SK-MEL-5 (cell line): ENCODE data around the gene CD81. TPM values are rescaled to one million over a fixed set of nuclear protein-coding genes. Genes with fewer than 3 reads are reported as not detected.

Source experiments
- DNase-seq: peaks from one replicate; pipeline ENCODE4 v3.0.0-alpha.2; 2016; ENCODE audit warnings: low read depth, low spot score
- in situ Hi-C: cut with HindIII; loops from 2 replicates; pipeline ENCODE4 v1.10.0; 2016; ENCODE audit warnings: low sequenced_read_pairs, high pct_unique_total_duplicates, low pct_unique_long_range_greater_than_20kb
- total RNA-seq: library from RNA; depleted of rRNA; stranded (reverse); fragments of >200 nt; shearing (Covaris generic); gene quantifications from 2 replicates; pipeline ENCODE4 v1.2.3, GENCODE V29; 2014

Gene CD81
- total RNA-seq, 1 experiment from 2014 or later: 132 TPM

DNA sequence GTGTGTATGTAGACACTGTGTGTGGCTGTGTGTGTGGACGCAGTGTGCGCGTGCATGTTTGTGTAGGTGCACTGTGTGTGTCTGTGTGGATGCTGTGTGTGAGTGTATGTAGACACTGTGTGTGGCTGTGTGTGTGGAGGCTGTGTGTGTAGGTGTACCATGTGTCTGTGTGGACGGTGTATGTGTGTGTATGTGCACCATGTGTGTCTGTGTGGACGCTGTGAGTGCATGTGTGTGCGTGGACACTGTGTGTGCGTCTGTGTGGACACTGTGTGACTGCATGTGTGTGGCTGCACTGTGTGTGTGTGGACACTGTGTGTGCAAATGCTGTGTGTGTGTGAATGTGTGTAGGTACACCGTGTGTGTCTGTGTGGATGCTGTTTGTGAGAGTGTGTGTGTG lies 56.9 kb downstream of the CD81 start:
- DNase-seq: no peak
- in situ Hi-C loops: no loop called here

DNA sequence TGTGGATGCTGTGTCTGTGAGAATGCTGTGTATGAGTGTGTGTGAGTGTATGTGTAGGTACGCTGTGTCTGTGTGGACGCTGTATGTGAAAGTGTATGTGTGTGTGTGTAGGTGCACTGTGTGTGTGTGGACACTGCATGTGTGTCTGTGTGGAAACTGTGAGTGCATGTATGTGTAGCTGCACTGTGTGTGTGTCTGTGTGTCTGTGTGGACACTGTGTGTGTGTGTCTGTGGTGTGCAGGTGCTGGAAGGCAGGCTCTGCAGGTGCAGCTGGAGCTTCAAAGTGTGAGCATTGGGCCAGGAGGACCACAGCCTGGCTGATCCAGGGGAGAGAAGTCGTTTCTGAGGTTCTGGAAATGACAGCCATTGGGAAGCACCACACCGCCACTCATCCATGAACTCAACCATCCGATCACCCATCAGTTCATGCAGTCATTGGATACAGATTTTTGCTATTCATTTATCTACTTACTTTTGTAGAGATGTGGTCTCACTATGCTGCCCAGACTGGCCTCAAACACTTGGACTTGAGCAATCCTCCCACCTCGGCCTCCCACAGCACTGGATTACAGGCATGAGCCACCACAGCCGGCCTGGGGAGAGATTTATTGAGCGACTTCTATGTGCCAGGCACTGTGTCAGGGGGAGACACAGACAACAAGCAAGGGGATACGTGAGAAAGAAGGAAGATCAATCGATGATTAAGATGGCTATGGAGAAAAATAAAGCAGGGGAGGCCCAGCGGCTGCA lies 57.6 kb downstream of the CD81 start:
- DNase-seq: no peak
- in situ Hi-C loops: no loop called here

DNA sequence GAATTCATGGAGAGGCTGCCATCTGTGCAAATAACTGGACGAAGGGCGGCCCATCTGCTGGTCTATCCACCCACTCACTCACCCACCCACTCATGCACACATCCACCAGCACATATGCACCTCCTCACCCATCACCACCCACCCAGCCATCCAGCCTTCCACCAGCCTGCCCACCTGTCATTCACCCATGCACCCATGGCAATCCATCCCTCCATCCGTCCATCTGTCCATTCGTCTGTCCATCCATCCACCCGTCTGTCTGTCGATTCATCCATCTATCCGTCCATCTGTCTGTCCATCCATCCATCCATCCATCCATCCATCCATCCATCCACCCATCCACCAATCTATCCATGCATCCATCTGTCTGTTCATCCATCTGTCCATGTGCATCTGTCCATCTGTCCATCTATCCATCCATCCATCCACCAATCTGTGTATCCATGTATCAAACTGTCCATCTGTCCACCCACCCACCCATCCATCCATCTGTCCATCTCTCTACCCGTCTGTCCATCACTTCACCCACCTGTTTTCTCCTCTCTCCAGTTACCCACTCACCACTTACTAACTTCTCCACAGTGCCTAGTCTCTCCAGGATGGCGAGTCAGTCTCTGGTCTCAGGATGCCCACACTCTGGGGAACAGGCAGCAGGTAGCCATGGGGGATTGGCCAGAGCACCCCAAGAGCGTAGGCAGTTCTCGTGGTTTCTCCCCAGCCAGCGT lies 58.3 kb downstream of the CD81 start:
- no peak for DNase-seq
- in situ Hi-C loops: no loop called here

DNA sequence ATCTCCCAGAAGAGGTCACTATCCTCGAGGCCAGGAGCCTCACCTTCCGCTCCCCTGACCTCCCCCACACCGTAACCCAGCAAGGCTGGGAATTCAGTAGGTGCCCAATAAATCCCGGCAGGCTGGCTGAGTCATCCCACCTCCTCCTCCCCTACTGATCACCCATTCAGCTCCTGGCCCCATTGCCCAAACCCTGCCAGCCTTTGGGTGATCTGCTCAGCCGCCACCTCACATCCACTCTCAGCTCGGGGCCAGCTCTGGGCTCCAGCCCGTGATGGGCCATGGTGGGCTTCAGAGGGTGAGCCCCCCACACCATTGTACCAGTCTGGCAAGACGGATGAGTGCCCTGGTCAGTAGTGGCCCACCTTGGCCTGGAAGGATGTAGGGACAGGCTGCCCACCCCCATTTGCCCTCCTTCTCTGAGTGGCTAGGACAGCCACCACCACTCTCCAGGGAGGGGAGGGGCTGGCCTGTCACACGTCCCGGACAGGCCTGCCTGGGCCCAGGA lies 59.0 kb downstream of the CD81 start:
- in situ Hi-C loops: no loop called here
- DNase-seq: no peak

DNA sequence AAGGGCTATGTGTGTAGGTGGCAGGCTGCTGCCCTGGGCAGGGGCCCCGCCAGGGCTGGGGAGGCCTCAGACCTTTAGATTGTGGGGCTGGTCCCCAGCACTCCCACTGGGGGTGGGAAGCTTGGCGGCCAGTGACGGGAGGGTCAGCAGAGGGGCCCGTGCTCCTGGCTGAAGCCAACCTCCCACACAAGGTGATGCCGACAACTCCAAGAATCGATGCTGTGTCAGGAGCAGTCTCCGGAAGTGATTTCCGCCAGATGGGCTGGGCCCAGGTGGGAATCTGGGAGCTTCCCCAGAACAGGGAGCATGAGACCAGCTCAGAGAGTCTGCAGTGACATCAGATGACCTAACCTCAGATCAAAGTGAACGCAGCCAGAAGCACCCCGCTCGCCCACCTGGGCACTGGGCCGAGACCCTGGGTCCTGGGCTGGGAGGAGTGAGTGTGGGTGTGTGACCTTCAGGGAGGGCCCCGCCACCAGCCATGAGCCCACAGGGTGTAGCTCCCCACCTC lies 59.5 kb downstream of the CD81 start:
- in situ Hi-C loops: no loop called here

DNA sequence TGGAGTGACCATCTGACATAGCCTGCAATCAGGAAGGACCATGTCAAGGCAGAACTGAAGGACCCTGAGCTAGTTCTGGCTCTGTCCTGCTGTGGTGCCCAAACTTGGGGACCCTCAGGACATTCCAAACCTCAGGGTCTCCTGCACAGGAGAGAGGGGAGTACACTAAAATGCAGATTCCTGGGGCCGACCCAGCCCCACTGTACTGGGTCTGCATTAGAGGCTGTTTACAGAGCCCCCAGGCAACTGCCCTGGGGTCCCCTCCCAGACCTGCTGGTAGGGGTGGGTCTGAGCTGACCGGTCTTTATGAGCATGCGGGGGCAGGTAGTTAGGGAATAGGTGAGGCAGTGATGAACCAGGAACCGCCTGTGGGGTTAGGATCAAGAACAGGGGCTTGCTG lies 60.4 kb downstream of the CD81 start:
- DNase-seq: no peak
- in situ Hi-C loops: no loop called here

More for the DNA sequence above, 59.5 kb downstream of the CD81 start:
- DNase-seq: no peak

DNA sequence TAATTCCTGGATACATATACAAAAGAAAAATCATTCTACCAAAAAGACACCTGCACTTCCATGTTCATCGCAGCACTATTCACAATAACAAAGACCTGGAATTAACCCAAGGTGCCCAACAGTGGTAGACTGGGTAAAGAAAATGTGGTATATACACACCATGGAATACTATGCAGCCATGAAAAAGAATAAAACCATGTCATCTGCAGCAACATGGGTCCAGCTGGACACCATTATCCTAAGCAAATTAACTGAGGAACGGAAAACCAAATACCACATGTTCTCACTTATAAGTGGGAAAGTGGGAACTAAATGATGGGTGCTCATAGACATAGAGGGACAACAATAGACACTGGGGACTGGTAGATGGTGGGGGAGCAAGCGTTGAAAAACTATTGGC lies 62.7 kb downstream of the CD81 start:
- in situ Hi-C loops: no loop called here
- no peak for DNase-seq

DNA sequence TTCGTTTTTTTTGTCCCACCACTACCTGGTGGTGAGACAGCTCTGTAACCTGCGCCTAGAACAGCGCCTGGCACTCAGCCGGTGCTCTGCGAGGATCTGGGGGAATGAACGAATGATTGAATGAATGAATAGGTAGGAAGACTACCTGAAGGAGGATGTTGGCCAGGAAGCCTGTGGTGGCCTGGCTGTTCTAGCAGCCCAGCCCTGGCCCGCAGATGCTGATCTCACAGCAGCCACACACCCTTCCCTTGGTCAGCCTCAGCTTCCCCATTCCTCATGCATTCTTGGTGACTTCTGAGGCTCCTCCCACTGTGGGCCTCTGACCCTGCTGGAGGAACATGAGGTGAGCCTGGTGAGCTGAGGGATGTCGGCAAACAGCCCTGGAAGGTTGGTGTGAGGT lies 63.5 kb downstream of the CD81 start:
- DNase-seq: no peak
- in situ Hi-C loops: no loop called here

DNA sequence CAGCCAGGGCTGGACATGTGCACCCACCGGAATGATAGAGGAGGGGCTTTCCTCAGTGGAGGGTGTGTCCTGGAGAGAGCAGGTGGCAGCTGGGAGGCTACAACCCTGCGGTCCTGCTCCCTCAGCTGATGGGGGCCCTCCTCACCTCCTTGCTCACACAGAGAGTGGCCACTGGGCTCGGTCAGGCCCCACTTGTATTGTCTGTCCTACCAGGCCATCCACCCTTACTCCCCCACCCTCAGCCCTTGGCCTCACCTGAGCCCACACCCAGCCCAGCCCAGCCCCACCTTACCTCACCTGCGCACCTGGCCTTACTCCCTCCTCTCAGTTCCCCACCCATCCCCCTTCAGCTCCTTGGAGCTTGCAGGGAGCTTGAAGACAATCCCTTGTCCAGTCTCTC lies 64.1 kb downstream of the CD81 start:
- DNase-seq: no peak
- in situ Hi-C loops: no loop called here

DNA sequence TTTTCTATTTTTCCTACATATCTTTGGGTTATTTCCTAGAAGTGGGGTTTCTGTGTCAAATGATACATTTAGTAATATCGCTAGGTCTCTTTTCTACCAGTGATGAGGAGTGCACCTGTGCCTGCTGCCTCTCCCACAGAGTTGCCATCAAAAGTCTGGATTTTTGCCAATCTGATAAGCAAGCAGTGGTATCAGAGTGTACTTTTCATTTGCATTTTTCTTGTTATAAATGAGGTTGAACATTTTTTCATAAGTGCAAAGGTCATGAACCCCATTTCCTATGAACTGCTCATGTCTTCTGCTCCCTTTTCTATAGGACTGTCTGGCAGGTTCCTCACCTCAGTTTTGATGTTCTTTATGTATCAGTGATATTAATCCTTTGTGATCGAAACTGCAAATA lies 65.5 kb downstream of the CD81 start:
- DNase-seq: no peak
- in situ Hi-C loops: no loop called here

DNA sequence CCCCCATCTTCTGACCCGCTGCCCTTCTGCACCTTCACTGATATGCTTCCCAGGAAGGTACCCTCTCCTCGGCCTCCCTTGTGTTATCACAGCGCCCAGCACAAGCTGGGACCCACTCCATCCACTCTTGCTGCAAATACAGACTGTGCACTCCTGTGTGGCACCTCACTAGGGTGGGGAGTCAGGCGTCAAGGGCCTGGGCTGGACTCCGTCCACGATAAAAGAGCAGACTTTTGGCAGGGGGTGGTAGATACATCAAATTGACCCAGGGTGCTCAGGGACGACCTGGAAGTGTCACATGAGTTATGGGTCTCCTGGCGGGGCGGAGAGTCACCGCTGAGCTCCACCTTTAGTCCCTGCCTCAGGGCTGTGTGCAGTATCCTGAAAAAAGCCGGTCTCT lies 66.3 kb downstream of the CD81 start:
- in situ Hi-C loops: no loop called here
- DNase-seq: no peak

DNA sequence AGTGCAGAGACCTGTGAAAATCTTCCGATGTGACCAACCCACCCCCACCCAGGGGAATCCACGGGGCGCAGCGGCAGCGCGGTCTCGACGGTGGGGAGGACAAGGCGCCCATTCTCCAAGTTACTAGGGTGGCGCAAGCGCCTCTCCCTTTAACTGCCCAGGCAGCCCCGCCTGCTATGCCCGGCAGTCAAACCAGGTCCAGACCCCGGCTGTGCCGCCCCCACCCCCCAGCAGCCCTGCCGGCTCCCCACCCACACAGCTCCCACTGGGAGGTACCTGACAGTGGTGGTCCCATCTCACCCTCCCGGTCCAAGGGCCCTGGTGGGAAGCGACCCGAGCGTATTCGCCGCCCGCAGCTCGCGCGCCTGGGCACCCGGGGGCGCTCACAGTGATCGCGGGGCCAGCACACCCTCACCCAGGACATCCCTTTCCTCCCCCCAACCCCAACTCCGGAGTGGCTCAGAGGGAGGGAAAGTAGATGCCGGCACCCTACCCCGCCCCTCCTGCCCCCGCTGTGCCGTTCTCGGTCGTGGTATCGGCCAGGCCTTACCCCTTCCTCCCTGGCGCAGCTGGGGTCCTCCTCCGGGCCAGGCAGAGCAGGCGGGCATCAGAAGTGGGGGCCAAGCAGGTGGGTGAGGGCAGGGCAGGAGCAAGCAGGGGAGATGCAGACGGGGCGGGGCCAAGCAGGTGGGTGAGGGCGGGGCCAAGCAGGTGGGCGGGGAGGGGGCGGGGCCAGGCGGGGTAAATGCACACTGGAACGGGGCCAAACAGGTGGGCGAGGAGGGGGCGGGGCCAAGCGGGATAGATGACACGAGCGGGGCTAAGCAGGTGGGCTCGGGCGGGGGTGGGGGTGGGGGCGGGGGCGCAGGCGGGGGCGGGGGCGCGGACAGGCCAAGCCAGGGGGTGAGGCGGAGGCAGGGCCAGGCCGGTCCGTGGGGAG lies 67.0 kb downstream of the CD81 start, which contains the start of gene TRPM5:
TSS of gene TRPM5 (minus strand) at position 634 of the 940 bp plus-strand sequence. CDS start 21,478 bp downstream, outside the sequence.
- in situ Hi-C loops: no loop called here

DNA sequence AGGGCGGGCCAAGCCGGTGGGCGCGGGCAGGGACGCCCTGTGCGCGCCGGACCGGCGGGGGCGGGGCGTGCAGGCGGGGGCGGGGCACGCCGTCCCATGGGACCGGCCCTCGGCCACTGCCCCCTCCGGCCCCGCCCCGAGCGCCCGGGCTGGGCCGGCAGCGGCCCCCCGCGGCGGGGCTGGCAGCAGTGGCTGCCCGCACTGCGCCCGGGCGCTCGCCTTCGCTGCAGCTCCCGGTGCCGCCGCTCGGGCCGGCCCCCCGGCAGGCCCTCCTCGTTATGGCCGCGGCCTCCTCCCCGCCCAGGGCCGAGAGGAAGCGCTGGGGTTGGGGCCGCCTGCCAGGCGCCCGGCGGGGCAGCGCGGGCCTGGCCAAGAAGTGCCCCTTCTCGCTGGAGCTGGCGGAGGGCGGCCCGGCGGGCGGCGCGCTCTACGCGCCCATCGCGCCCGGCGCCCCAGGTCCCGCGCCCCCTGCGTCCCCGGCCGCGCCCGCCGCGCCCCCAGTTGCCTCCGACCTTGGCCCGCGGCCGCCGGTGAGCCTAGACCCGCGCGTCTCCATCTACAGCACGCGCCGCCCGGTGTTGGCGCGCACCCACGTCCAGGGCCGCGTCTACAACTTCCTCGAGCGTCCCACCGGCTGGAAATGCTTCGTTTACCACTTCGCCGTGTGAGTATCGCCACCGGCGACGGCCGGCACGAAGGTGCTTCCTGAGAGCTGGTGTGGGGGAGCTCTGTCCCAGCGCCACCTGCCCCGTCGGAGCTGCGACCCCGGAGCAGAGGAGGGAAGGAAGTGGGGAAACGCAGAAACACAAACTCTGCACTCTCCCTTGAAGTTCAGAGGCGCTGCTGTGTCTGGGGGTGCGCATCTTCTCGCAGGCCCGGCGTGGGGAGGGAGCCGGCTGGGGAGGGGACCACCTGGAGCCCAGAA lies 68.0 kb downstream of the CD81 start, which contains the start of gene KCNQ1:
TSS of gene KCNQ1 (plus strand) at position 188 of the 925 bp plus-strand sequence. CDS start at position 279, 91 bp downstream.
- in situ Hi-C loops: no loop called here
- peak; percentile 37 for DNase-seq

More for the DNA sequence above, 67.0 kb downstream of the CD81 start, which contains the start of gene TRPM5:
- DNase-seq: no peak

DNA sequence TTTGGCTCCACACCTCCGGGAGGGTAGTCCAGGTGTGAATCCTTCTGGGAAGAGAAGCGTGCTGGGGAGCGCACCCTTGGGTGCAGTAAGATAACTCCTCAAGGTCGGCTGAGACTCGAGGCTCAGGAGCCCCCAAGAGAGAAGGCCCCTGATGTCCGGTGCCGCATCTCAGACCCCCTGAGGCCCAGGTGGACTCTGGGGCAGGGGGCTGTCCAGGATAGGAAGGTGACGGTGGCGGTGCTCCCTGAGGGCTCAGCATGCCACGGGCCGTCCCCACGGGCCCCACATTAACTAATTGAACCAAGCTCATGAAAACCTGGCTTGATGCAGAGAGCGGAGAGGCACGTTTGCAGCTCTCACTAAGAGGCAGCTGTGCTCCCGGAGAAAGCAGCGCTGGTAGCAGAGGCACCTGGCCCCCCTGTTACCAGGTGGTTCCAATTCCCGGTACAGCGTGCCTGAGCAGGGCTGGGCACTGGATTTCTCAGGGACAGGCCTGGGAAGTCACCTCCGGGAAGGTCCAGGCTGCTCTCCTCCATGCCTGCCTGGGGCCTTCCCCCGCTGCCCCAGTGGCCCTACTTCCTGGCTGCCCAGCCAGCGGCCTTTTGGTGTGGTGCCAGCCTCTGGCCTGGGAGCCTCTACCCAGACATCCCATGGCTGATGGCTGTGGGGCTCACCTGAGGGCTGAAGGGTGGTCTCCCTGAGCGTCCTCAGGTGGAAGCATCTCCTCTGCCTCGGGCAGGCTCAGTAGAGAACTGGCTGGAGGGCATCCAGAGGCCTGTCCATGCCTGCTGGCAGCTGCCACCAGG lies 68.8 kb downstream of the CD81 start:
- no peak for DNase-seq
- in situ Hi-C loops: no loop called here

DNA sequence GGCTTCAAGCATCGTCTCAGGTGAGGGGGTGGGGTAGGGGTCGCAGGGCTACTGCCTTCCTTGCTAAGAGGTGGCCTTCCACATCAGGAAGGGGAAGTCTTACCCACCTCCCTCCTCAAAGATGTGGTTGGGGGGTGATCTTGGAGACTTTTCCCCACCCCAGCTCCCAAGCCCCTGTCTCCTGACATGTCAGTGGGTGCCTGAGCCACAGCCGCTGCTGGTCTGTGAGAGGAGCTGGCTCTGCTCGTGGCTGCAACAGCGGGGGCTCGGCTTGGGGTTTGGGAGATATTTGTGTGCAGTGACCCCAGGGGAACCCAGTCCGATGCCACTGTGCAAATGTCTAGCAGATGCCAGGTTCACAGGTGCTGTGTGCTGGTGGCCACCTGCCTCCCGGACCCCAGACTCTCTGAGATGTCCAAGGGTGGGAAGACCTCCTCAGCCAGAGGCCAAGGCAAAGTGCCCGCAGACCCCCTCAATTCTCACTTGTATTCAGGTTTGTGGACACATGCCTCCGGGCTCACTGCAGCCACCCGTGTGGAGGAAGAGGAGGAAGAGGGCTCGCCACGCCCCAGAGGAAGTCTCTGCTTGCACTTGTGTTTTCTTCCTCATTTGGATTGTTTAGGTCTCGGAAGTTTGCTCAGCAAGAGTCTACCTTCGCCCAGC lies 69.6 kb downstream of the CD81 start:
- in situ Hi-C loops: no loop called here
- DNase-seq: no peak
